ENCODE measurements around the gene LASP1. TPM values are rescaled to one million over a fixed set of nuclear protein-coding genes. Genes with fewer than 3 reads are reported as not detected.

LASP1 gene
- total and polyA plus RNA-seq, 4 donors: 65.5 to 140 (median 82.0) TPM

- no peaks in the 10 kb centered on the region for H3K27me3 ChIP-seq (ENCODE audit: control insufficient read depth in 3 of 3, insufficient read depth in 3 of 3, low read length in 2 of 3)
- H3K9me3 ChIP-seq (ENCODE audit: control insufficient read depth in 4 of 4, insufficient read depth in 3 of 4, low read length in 3 of 4): no peaks in the 10 kb centered on the region
- H3K9ac ChIP-seq (ENCODE audit: insufficient read depth in 1 of 2, low read length in 2 of 2): no peak overlapping the region
- DNase-seq (no peak), ATAC-seq (ENCODE audit: insufficient read depth, low FRiP score) (no peak)
- no peak for TF ChIP-seq CTCF (IDR thresholded peaks at IDR 0.05; ENCODE audit: control extremely low read depth, extremely low read depth)
- H3K27ac ChIP-seq (ENCODE audit: low read depth in 1 of 2, low read length in 1 of 2): peak overlapping the region in 1 of 2 donors; percentile 73
- 61 to 65% methylated on average over 7 of the region's 7 CpGs for WGBS, 2 donors
- no peak overlapping the region for H3K4me3 ChIP-seq
- H3K36me3 ChIP-seq (ENCODE audit: control insufficient read depth in 4 of 4, insufficient read depth in 4 of 4, low read length in 4 of 4): peaks cover 0 to 30% (median 23%) of the 10 kb centered on the region in 4 donors
- peaks cover 0 to 31% (median 0%) of the 10 kb centered on the region in 5 donors for H3K4me1 ChIP-seq (ENCODE audit: control insufficient read depth in 5 of 5, insufficient read depth in 5 of 5, low read length in 5 of 5)
These were observed 36.8 kb downstream of the LASP1 start for GRCh38 chr17:38906460-38907228.

GRCh38 chr17:38907930-38908675 lies 38.2 kb downstream of the LASP1 start:
- DNase-seq: no peak
- WGBS, 2 donors: 67 to 79% methylated on average over 15 of the region's 15 CpGs
- H3K9me3 ChIP-seq (ENCODE audit: control insufficient read depth in 4 of 4, insufficient read depth in 3 of 4, low read length in 3 of 4): no peaks in the 10 kb centered on the region
- no peak for ATAC-seq (ENCODE audit: insufficient read depth, low FRiP score)
- H3K4me1 ChIP-seq (ENCODE audit: control insufficient read depth in 5 of 5, insufficient read depth in 5 of 5, low read length in 5 of 5): peaks cover 0 to 40% (median 5%) of the 10 kb centered on the region in 5 donors
- peaks cover 0 to 30% (median 20%) of the 10 kb centered on the region in 4 donors for H3K36me3 ChIP-seq (ENCODE audit: control insufficient read depth in 4 of 4, insufficient read depth in 4 of 4, low read length in 4 of 4)
- TF ChIP-seq CTCF (IDR thresholded peaks at IDR 0.05; ENCODE audit: control extremely low read depth, extremely low read depth): no peak
- no peak overlapping the region for H3K9ac ChIP-seq (ENCODE audit: insufficient read depth in 1 of 2, low read length in 2 of 2)
- H3K4me3 ChIP-seq: no peak overlapping the region
- no peaks in the 10 kb centered on the region for H3K27me3 ChIP-seq (ENCODE audit: control insufficient read depth in 3 of 3, insufficient read depth in 3 of 3, low read length in 2 of 3)
- peak overlapping the region in 1 of 2 donors; percentile 50 for H3K27ac ChIP-seq (ENCODE audit: low read depth in 1 of 2, low read length in 1 of 2)

GRCh38 chr17:38908676-38909181 lies 38.9 kb downstream of the LASP1 start:
- no peak overlapping the region for H3K4me3 ChIP-seq
- peak overlapping the region in 1 of 2 donors; percentile 50 for H3K27ac ChIP-seq (ENCODE audit: low read depth in 1 of 2, low read length in 1 of 2)
- H3K9ac ChIP-seq (ENCODE audit: insufficient read depth in 1 of 2, low read length in 2 of 2): no peak overlapping the region
- H3K36me3 ChIP-seq (ENCODE audit: control insufficient read depth in 4 of 4, insufficient read depth in 4 of 4, low read length in 4 of 4): peaks cover 0 to 26% (median 19%) of the 10 kb centered on the region in 4 donors
- no peaks in the 10 kb centered on the region for H3K27me3 ChIP-seq (ENCODE audit: control insufficient read depth in 3 of 3, insufficient read depth in 3 of 3, low read length in 2 of 3)
- 41 to 52% methylated on average over 8 of the region's 8 CpGs for WGBS, 2 donors
- ATAC-seq (ENCODE audit: insufficient read depth, low FRiP score) (no peak), DNase-seq (no peak)
- peaks cover 0 to 42% (median 5%) of the 10 kb centered on the region in 5 donors for H3K4me1 ChIP-seq (ENCODE audit: control insufficient read depth in 5 of 5, insufficient read depth in 5 of 5, low read length in 5 of 5)
- TF ChIP-seq CTCF (IDR thresholded peaks at IDR 0.05; ENCODE audit: control extremely low read depth, extremely low read depth): no peak
- H3K9me3 ChIP-seq (ENCODE audit: control insufficient read depth in 4 of 4, insufficient read depth in 3 of 4, low read length in 3 of 4): no peaks in the 10 kb centered on the region

All from lung (tissue), 12 donors.